HepG2 (cell line): ENCODE data around the gene ANO6. TPM values are rescaled to one million over a fixed set of nuclear protein-coding genes. Genes with fewer than 3 reads are reported as not detected.

Source experiments
- ATAC-seq: fragments of 200-7000 bp; cut with Tn5 transposase; 3 replicates; pipeline ENCODE4 v1.9.1; 2020; ENCODE audit warnings: mild to moderate bottlenecking, moderate library complexity
- BruUV-seq: library from RNA; stranded (reverse); fragments of 400-500 nt; replicated peaks from 2 replicates; lab custom pipeline; 2021; lab: Mats Ljungman, UMichigan
- CTCF ChIA-PET: fragments of 300-600 bp; formaldehyde crosslinking; extraction: SDS; loops from one replicate; lab custom pipeline; 2021; ENCODE audit warnings: low total read pairs, inconsistent platforms, low intra/inter-chr PET ratio; lab: Yijun Ruan, JAX
- POLR2A ChIA-PET: fragments of 350-600 bp; sonication (Branson Sonifier 250); formaldehyde crosslinking; loops from one replicate; lab custom pipeline; 2020; ENCODE audit warnings: antibody characterized with exemption, inconsistent platforms; lab: Yijun Ruan, JAX
- DNase-seq: peaks from one replicate; pipeline ENCODE4 v3.0.0-alpha.2; 2015; ENCODE audit warnings: low spot score
- FAIRE-seq: peaks from 3 replicates; lab custom pipeline; 2011; peaks lifted over from hg19 to GRCh38; lab: Jason Lieb, UNC
- H2AFZ ChIP-seq: one replicate; pipeline ENCODE4 v1.6.1; 2011; ENCODE audit warnings: low read length, inconsistent platforms
- H3K27ac ChIP-seq: fragments of 300-600 bp; 3 replicates; pipeline ENCODE4 v1.8.0; 2011; ENCODE audit warnings: mixed run types, mild to moderate bottlenecking, mixed read lengths, low read length, inconsistent platforms; ENCODE audit not compliant: insufficient read depth; ENCODE audit errors: extremely low read length
- H3K27me3 ChIP-seq, 2 experiments: fragments of 200-600 bp in 1 of 2; 2 replicates in 1 of 2; 3 replicates in 1 of 2; pipeline versions ENCODE4 v1.6.0 to v1.8.0; 2011; ENCODE audit warnings: low read length in 2 of 2, mild to moderate bottlenecking in 2 of 2, moderate library complexity in 2 of 2, inconsistent platforms in 1 of 2; ENCODE audit not compliant: insufficient read depth in 2 of 2, control insufficient read depth in 1 of 2
- H3K36me3 ChIP-seq, 2 experiments: fragments of 200-600 bp in 1 of 2; replicated peaks in 1 of 2; 2 replicates in 1 of 2; 3 replicates in 1 of 2; pipeline versions ENCODE4 v1.5.1 to v1.8.0; 2011; ENCODE audit warnings: low read length in 2 of 2, inconsistent platforms in 1 of 2; ENCODE audit not compliant: insufficient read depth in 2 of 2, control insufficient read depth in 1 of 2
- H3K4me1 ChIP-seq: 2 replicates; pipeline ENCODE4 v1.5.1; 2012; ENCODE audit warnings: low read length, inconsistent platforms; ENCODE audit not compliant: insufficient read depth
- H3K4me2 ChIP-seq: 2 replicates; pipeline ENCODE4 v1.6.0; 2011; ENCODE audit warnings: low read depth, low read length, inconsistent platforms
- H3K4me3 ChIP-seq, 3 experiments: fragments of 200-600 bp in 1 of 3; sonication (generic), shearing (Covaris generic) in 1 of 3; replicated peaks in 1 of 3; 2 replicates each; pipeline ENCODE4 v1.5.1; 2011 to 2016; ENCODE audit warnings: low read length in 3 of 3, inconsistent platforms in 2 of 3, low read depth in 2 of 3, mild to moderate bottlenecking in 2 of 3, control low read depth in 1 of 3, mixed read lengths in 1 of 3; ENCODE audit not compliant: insufficient read depth in 1 of 3
- H3K79me2 ChIP-seq: one replicate; pipeline ENCODE4 v1.6.1; 2011; ENCODE audit warnings: low read length, inconsistent platforms; ENCODE audit not compliant: insufficient read depth
- H3K9ac ChIP-seq: 2 replicates; pipeline ENCODE4 v1.6.0; 2011; ENCODE audit warnings: mild to moderate bottlenecking, low read depth, low read length, inconsistent platforms; ENCODE audit not compliant: insufficient read depth
- H3K9me3 ChIP-seq: 2 replicates; pipeline ENCODE4 v1.5.1; 2012; ENCODE audit warnings: mild to moderate bottlenecking, low read length
- H4K20me1 ChIP-seq: 2 replicates; pipeline ENCODE4 v1.6.0; 2011; ENCODE audit warnings: inconsistent platforms, mild to moderate bottlenecking, low read length, moderate library complexity; ENCODE audit not compliant: insufficient read depth
- ARNTL ChIP-seq: sonication (generic); formaldehyde crosslinking; IDR thresholded peaks from 2 replicates; pipeline ENCODE4 v1.4.0; 2020; ENCODE audit warnings: mild to moderate bottlenecking, missing genetic modification reagents
- FOXC1 ChIP-seq: sonication (generic); formaldehyde crosslinking; IDR thresholded peaks from 2 replicates; pipeline ENCODE4 v1.8.0; 2022; ENCODE audit warnings: mild to moderate bottlenecking, missing genetic modification reagents, borderline replicate concordance
- HNRNPLL ChIP-seq: fragments of 200-400 bp; formaldehyde crosslinking; IDR thresholded peaks from 2 replicates; pipeline ENCODE4 v1.6.1; 2017; ENCODE audit warnings: mild to moderate bottlenecking, low read depth, low read length; ENCODE audit not compliant: poor library complexity, severe bottlenecking
- MATR3 ChIP-seq: sonication (generic); formaldehyde crosslinking; IDR thresholded peaks from 2 replicates; pipeline ENCODE4 v1.4.0; 2020; ENCODE audit warnings: missing genetic modification reagents
- MIXL1 ChIP-seq: IDR thresholded peaks from 2 replicates; pipeline ENCODE4 v1.6.1; 2016
- MLXIP ChIP-seq: sonication (generic); formaldehyde crosslinking; IDR thresholded peaks from 2 replicates; pipeline ENCODE4 v1.9.0; 2021; ENCODE audit warnings: missing genetic modification reagents, borderline replicate concordance
- NFE2 ChIP-seq: sonication (generic); formaldehyde crosslinking; IDR thresholded peaks from 2 replicates; pipeline ENCODE4 v1.4.0; 2020; ENCODE audit warnings: missing genetic modification reagents
- ONECUT2 ChIP-seq: sonication (generic); formaldehyde crosslinking; IDR thresholded peaks from 2 replicates; pipeline ENCODE4 v1.4.0; 2020; ENCODE audit warnings: missing genetic modification reagents
- SRSF9 ChIP-seq: fragments of 200-400 bp; formaldehyde crosslinking; IDR thresholded peaks from 2 replicates; pipeline ENCODE4 v1.6.1; 2018; ENCODE audit warnings: borderline replicate concordance, mild to moderate bottlenecking, low read depth, low read length; ENCODE audit not compliant: insufficient read depth, poor library complexity, severe bottlenecking
- U2AF1 ChIP-seq: fragments of 200-400 bp; formaldehyde crosslinking; optimal IDR thresholded peaks from 2 replicates; pipeline ENCODE3; 2017; ENCODE audit warnings: mild to moderate bottlenecking, low read depth, low read length
- ZIK1 ChIP-seq: sonication (generic); formaldehyde crosslinking; IDR thresholded peaks from 2 replicates; pipeline ENCODE4 v1.5.0; 2020; ENCODE audit warnings: mild to moderate bottlenecking, low read depth, missing genetic modification reagents, borderline replicate concordance
- ZNF367 ChIP-seq: sonication (generic); formaldehyde crosslinking; IDR thresholded peaks from 2 replicates; pipeline ENCODE4 v1.4.0; 2020; ENCODE audit warnings: missing genetic modification reagents, borderline replicate concordance
- ZNF598 ChIP-seq: sonication (generic); formaldehyde crosslinking; IDR thresholded peaks from 2 replicates; pipeline ENCODE4 v1.5.1; 2020; ENCODE audit warnings: mild to moderate bottlenecking, missing genetic modification reagents, borderline replicate concordance
- ZNF780A ChIP-seq: sonication (generic); formaldehyde crosslinking; IDR thresholded peaks from 2 replicates; pipeline ENCODE4 v1.8.0; 2022; ENCODE audit warnings: mild to moderate bottlenecking, missing genetic modification reagents, moderate library complexity
- ZUFSP ChIP-seq: sonication (generic); formaldehyde crosslinking; IDR thresholded peaks from 2 replicates; pipeline ENCODE4 v1.9.0; 2021; ENCODE audit warnings: missing genetic modification reagents, mild to moderate bottlenecking, borderline replicate concordance
- whole genome bisulfite sequencing: methylation state at CpG from one replicate; pipeline ENCODE4 v1.1.6; 2017; ENCODE audit warnings: low lambda C conversion rate; 5-methylcytosine and 5-hydroxymethylcytosine counted together
- in situ Hi-C: cut with HindIII; loops from 2 replicates; pipeline ENCODE4 v1.10.0; 2017; ENCODE audit warnings: low pct_unique_long_range_greater_than_20kb; ENCODE audit not compliant: extremely low pct_ligation_motif_present
- intact Hi-C: fragments of 100-400 bp; cut with micrococcal nuclease; formaldehyde crosslinking; loops from one replicate; pipeline ENCODE4 v1.10.0; 2022; ENCODE audit not compliant: unreplicated experiment
- polyA plus RNA-seq, 8 experiments: library from polyadenylated mRNA; depleted of rRNA in 3 of 8; stranded (reverse) in 7 of 8; unstranded in 1 of 8; fragments of >200 nt; fragmentation: Illumina TruSeq in 4 of 8; extraction: Trizol in 4 of 8; gene quantifications; 2 replicates each; pipeline versions ENCODE4 v1.2.1 to v1.2.3, GENCODE V29; 2011 to 2016; ENCODE audit warnings: low read depth in 4 of 8, missing spikeins in 1 of 8, mixed read lengths in 1 of 8; ENCODE audit not compliant: insufficient read depth in 1 of 8
- total RNA-seq, 5 experiments: library from RNA; depleted of rRNA; stranded (reverse); fragments of >200 nt; fragmentation: Illumina TruSeq; extraction: Trizol; gene quantifications; 2 replicates each; pipeline ENCODE4 v1.2.3, GENCODE V29; 2016; ENCODE audit warnings: low read depth in 1 of 5
- TF ChIP-seq, protein P1 (sequence below): sonication (generic); formaldehyde crosslinking; IDR thresholded peaks from 2 replicates; pipeline ENCODE4 v1.8.1; 2023; ENCODE audit warnings: mild to moderate bottlenecking, missing genetic modification reagents, borderline replicate concordance
- TF ChIP-seq, protein P2 (sequence below): sonication (generic); formaldehyde crosslinking; IDR thresholded peaks from 2 replicates; pipeline ENCODE4 v1.4.0; 2020; ENCODE audit warnings: mild to moderate bottlenecking, missing genetic modification reagents

ANO6 gene
- total and polyA plus RNA-seq, 2 of the 13 experiments (the other 11 are each of a cell fraction or from before 2014, with no cell fraction given), result 37.8 to 57.1 TPM

DNA sequence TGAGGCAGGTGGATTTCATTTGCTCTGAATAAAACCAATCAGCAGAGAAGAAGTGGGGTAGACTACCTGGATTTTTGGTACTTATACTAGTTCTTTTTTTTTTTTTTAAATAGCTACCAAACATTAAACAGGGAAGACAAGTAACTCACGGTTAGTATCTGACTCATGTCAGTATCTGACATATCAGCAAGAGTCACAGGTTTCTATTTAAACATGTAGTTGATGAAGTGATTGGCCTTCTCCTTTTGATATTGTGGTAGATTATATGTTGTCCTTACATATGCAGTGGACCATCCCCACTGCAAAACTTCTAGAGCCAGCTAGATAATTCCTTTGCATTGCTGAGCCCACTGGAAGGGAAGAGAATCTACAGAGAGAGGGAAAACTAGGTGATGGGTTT is 208.0 kb downstream of the ANO6 start (continued):
- no peak for TF ChIP-seq U2AF1
- TF ChIP-seq MLXIP (CRISPR knock-in tag), result no peak
- no peak for TF ChIP-seq FOXC1
- TF ChIP-seq, protein P1, sequence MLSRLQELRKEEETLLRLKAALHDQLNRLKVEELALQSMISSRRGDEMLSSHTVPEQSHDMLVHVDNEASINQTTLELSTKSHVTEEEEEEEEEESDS, result no peak
- TF ChIP-seq ZIK1 (CRISPR knock-in tag), result no peak
- TF ChIP-seq ARNTL, result no peak
- TF ChIP-seq, protein P2, sequence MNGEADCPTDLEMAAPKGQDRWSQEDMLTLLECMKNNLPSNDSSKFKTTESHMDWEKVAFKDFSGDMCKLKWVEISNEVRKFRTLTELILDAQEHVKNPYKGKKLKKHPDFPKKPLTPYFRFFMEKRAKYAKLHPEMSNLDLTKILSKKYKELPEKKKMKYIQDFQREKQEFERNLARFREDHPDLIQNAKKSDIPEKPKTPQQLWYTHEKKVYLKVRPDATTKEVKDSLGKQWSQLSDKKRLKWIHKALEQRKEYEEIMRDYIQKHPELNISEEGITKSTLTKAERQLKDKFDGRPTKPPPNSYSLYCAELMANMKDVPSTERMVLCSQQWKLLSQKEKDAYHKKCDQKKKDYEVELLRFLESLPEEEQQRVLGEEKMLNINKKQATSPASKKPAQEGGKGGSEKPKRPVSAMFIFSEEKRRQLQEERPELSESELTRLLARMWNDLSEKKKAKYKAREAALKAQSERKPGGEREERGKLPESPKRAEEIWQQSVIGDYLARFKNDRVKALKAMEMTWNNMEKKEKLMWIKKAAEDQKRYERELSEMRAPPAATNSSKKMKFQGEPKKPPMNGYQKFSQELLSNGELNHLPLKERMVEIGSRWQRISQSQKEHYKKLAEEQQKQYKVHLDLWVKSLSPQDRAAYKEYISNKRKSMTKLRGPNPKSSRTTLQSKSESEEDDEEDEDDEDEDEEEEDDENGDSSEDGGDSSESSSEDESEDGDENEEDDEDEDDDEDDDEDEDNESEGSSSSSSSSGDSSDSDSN (CRISPR knock-in tag), result no peak

GRCh38 chr12:45425426-45425825 is 209.5 kb downstream of the ANO6 start:
- Histone ChIP-seq H3K9me3 (no peaks in the 10 kb centered on the region), H3K79me2 (no peaks in the 10 kb centered on the region), H3K4me2 (no peak overlapping the region), H2AFZ (no peak overlapping the region), H3K4me3 (no peak overlapping the region), H3K4me1 (no peaks in the 10 kb centered on the region), H3K27me3 (no peaks in the 10 kb centered on the region), H3K36me3 (peaks cover 16 to 69% of the 10 kb centered on the region in 2 experiments), H3K27ac (no peak overlapping the region), H3K9ac (no peak overlapping the region), H4K20me1 (no peaks in the 10 kb centered on the region)
- 97% methylated on average over 4 of the region's 4 CpGs for WGBS
- in situ Hi-C loops (no loop called here), intact Hi-C loops (no loop called here)
- DNase-seq, result no peak
- FAIRE-seq, result no peak
- TF ChIP-seq NFE2, result no peak
- no peak for TF ChIP-seq ZNF598 (CRISPR knock-in tag)
- TF ChIP-seq MIXL1 (CRISPR knock-in tag), result no peak
- TF ChIP-seq ZUFSP (CRISPR knock-in tag), result no peak
- no peak for TF ChIP-seq SRSF9
- TF ChIP-seq HNRNPLL, result no peak
- no peak for TF ChIP-seq ZNF367 (CRISPR knock-in tag)
- no peak for TF ChIP-seq ZNF780A
- no peak for TF ChIP-seq MATR3
- TF ChIP-seq ONECUT2 (CRISPR knock-in tag), result no peak
- ChIA-PET POLR2A (no interaction called here), CTCF (no interaction called here)
- no peak for ATAC-seq
- BruUV-seq, result no TSS peak
